ENCODE results near the gene TENT4A.
"Not testable (repeated sequence)": the region's sequence is repeated elsewhere in the genome, so short reads cannot be mapped to it uniquely, and the experiment has no call there.

Gene TENT4A

DNA sequence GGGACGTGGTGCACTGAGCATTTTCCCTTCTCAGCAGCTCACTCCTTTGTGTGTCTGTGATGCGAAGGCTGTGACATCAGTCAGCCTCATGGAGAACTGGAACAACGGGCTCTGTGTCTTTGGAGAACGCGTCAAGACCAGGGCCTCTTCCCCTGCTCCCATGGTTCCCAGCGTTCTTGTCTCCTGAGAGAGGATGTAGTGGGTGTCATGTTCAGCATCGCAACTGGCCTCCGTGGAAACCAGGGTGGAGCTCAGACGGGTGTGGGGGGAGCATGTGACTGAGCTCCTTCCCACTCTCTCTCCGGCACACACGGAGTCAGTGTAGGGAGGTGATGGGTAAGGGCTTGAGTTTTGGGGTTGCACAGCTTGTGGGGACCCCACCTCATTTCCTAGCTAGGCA, 59.7 kb downstream of the TENT4A start:
- H3K9ac ChIP-seq (ENCODE audit: low read length) = no peak overlapping the region
- no peak overlapping the region for H3K27ac ChIP-seq (ENCODE audit: low read length)
- TF ChIP-seq, protein P1, sequence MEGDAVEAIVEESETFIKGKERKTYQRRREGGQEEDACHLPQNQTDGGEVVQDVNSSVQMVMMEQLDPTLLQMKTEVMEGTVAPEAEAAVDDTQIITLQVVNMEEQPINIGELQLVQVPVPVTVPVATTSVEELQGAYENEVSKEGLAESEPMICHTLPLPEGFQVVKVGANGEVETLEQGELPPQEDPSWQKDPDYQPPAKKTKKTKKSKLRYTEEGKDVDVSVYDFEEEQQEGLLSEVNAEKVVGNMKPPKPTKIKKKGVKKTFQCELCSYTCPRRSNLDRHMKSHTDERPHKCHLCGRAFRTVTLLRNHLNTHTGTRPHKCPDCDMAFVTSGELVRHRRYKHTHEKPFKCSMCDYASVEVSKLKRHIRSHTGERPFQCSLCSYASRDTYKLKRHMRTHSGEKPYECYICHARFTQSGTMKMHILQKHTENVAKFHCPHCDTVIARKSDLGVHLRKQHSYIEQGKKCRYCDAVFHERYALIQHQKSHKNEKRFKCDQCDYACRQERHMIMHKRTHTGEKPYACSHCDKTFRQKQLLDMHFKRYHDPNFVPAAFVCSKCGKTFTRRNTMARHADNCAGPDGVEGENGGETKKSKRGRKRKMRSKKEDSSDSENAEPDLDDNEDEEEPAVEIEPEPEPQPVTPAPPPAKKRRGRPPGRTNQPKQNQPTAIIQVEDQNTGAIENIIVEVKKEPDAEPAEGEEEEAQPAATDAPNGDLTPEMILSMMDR (IDR thresholded peaks at IDR 0.05; ENCODE audit: low read depth, low read length) = no peak
- TF ChIP-seq EZH2phosphoT487 (IDR thresholded peaks at IDR 0.05; ENCODE audit: low read depth) = no peak
- H3K36me3 ChIP-seq (replicated peaks; ENCODE audit: low read depth, low read length) = no peaks in the 10 kb centered on the region
- H3K4me2 ChIP-seq (ENCODE audit: low read length) = no peak overlapping the region
- H3K27me3 ChIP-seq (ENCODE audit: low read depth, low read length) = no peaks in the 10 kb centered on the region
- no peaks in the 10 kb centered on the region for H3K79me2 ChIP-seq (ENCODE audit: low read length)
- no peaks in the 10 kb centered on the region for H3K9me3 ChIP-seq (ENCODE audit: insufficient read depth, low read length)
- no peaks in the 10 kb centered on the region for H3K4me1 ChIP-seq (ENCODE audit: low read length)
- no peak overlapping the region for H3K4me3 ChIP-seq (ENCODE audit: low read length)
- no peaks in the 10 kb centered on the region for H4K20me1 ChIP-seq (ENCODE audit: insufficient read depth, low read length)
- H2AFZ ChIP-seq (ENCODE audit: low read depth, low read length) = no peak overlapping the region

DNA sequence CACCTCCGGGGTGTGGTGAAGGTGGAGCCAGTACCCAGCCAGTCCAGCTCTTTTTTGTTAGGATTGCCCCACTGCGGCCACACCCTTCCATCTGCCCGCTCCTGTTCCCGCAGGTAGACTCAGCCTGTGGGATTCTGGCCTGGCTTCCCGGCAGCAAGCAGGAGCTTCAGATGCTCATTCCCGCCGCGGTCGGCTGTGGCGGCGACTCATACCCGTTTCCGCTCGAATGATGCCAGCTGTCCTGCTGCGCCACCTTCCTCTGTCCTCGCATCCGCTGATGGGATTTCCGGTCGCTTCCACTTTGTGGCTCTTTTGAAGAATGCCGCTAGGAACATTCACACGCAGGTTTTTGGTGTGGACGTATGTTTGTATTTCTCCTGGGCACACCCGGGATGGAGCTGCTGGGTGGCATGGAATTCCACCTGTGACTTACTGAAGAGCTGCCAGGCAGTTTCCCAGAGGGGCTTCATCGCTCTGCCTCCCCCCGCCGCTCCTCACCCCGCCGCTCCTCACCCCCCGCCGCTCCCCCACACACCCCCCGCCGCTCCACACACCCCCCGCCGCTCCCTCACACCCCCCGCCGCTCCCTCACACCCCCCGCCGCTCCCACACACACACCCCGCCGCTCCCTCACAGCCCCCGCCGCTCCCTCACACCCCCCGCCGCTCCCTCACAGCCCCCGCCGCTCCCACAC, 60.3 kb downstream of the TENT4A start:
- no peaks in the 10 kb centered on the region for H3K4me1 ChIP-seq (ENCODE audit: low read length)
- no peak overlapping the region for H3K27ac ChIP-seq (ENCODE audit: low read length)
- no peak overlapping the region for H3K9ac ChIP-seq (ENCODE audit: low read length)
- H3K4me2 ChIP-seq (ENCODE audit: low read length) = no peak overlapping the region
- no peaks in the 10 kb centered on the region for H3K9me3 ChIP-seq (ENCODE audit: insufficient read depth, low read length)
- no peaks in the 10 kb centered on the region for H3K36me3 ChIP-seq (replicated peaks; ENCODE audit: low read depth, low read length)
- TF ChIP-seq, protein P1 (IDR thresholded peaks at IDR 0.05; ENCODE audit: low read depth, low read length) = no peak
- no peak for TF ChIP-seq EZH2phosphoT487 (IDR thresholded peaks at IDR 0.05; ENCODE audit: low read depth)
- H3K79me2 ChIP-seq (ENCODE audit: low read length) = no peaks in the 10 kb centered on the region
- no peak overlapping the region for H3K4me3 ChIP-seq (ENCODE audit: low read length)
- H4K20me1 ChIP-seq (ENCODE audit: insufficient read depth, low read length) = no peaks in the 10 kb centered on the region
- H3K27me3 ChIP-seq (ENCODE audit: low read depth, low read length) = no peaks in the 10 kb centered on the region
- H2AFZ ChIP-seq (ENCODE audit: low read depth, low read length) = no peak overlapping the region

DNA sequence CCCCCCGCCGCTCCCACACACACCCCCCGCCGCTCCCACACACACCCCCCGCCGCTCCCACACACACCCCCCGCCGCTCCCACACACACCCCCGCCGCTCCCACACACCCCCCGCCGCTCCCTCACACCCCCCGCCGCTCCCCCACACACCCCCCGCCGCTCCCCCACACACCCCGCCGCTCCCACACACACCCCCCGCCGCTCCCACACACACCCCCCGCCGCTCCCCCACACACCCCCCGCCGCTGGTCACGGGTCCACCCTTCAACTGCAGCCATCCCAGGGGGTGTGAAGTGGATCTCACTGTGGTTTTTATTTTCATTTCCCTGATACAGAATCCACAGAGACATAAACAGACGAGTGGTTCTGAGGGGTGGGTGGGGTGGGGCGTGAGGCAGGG, 61.0 kb downstream of the TENT4A start:
- H3K79me2 ChIP-seq (ENCODE audit: low read length); H2AFZ ChIP-seq (ENCODE audit: low read depth, low read length); H3K9me3 ChIP-seq (ENCODE audit: insufficient read depth, low read length); H3K4me1 ChIP-seq (ENCODE audit: low read length); H3K9ac ChIP-seq (ENCODE audit: low read length); H3K4me2 ChIP-seq (ENCODE audit: low read length); H4K20me1 ChIP-seq (ENCODE audit: insufficient read depth, low read length); H3K27ac ChIP-seq (ENCODE audit: low read length); H3K36me3 ChIP-seq (replicated peaks; ENCODE audit: low read depth, low read length); H3K27me3 ChIP-seq (ENCODE audit: low read depth, low read length); H3K4me3 ChIP-seq (ENCODE audit: low read length): not testable (repeated sequence)

DNA sequence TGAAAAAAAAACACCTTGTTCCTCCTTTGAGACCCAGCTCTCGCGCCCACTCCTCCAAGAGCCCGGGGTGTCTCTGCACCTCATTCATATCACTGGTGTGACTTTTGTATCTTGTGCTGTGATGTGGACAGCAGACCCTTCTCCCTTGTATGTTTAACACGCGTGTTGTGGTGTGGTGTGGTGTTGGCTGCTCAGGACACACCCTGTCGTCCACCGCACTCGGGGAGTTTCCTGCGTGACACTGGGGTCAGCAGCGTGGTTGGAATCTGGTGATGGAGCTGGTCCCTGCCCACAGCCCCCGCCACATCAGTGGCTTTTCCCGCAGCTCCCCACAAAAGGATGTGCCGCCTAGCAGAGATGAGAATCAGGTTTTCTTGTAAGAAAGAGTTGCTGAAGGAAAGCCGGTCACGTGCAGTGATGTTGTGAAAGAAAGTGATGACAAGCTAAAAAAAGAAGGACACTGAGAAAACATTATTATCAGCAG, 61.5 kb downstream of the TENT4A start:
- no peak overlapping the region for H3K4me2 ChIP-seq (ENCODE audit: low read length)
- no peak overlapping the region for H3K4me3 ChIP-seq (ENCODE audit: low read length)
- H2AFZ ChIP-seq (ENCODE audit: low read depth, low read length) = no peak overlapping the region
- TF ChIP-seq, protein P1 (IDR thresholded peaks at IDR 0.05; ENCODE audit: low read depth, low read length) = no peak
- no peak for TF ChIP-seq EZH2phosphoT487 (IDR thresholded peaks at IDR 0.05; ENCODE audit: low read depth)
- H3K27me3 ChIP-seq (ENCODE audit: low read depth, low read length) = no peaks in the 10 kb centered on the region
- H3K36me3 ChIP-seq (replicated peaks; ENCODE audit: low read depth, low read length) = no peaks in the 10 kb centered on the region
- H4K20me1 ChIP-seq (ENCODE audit: insufficient read depth, low read length) = no peaks in the 10 kb centered on the region
- H3K9me3 ChIP-seq (ENCODE audit: insufficient read depth, low read length) = no peaks in the 10 kb centered on the region
- no peak overlapping the region for H3K27ac ChIP-seq (ENCODE audit: low read length)
- no peaks in the 10 kb centered on the region for H3K4me1 ChIP-seq (ENCODE audit: low read length)
- H3K79me2 ChIP-seq (ENCODE audit: low read length) = no peaks in the 10 kb centered on the region
- H3K9ac ChIP-seq (ENCODE audit: low read length) = no peak overlapping the region
